ENCODE results near the gene PLEKHG4.

Gene PLEKHG4

GRCh38 chr16:67284699-67285646 lies 5.6 kb downstream of the PLEKHG4 start:
- no peak for DNase-seq (ENCODE audit: low read depth)

- DNase-seq (ENCODE audit: low read depth) = no peak
Measured at GRCh38 chr16:67286441-67287235, 7.3 kb downstream of the PLEKHG4 start.

DNA sequence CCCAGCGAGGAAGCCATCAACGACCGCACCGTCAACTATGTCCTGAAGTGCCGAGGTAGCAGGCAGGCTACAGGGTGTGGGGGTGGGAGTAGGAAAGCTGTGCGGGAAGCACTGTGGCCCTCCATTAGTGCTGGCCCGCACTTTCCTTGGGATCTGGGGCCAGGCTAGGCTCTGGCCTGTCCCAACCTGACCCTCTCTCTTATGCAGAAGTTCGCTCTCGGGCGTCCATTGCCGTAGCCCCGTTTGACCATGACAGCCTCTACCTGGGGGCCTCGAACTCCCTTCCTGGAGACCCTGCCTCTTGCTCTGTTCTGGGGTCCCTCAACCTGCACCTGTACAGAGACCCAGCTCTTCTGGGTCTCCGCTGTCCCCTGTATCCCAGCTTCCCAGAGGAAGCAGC lies 8.6 kb downstream of the PLEKHG4 start:
- DNase-seq (ENCODE audit: low read depth) = no peak

- DNase-seq (ENCODE audit: low read depth) = no peak
Measured at GRCh38 chr16:67291461-67291860, 12.1 kb downstream of the PLEKHG4 start.

DNA sequence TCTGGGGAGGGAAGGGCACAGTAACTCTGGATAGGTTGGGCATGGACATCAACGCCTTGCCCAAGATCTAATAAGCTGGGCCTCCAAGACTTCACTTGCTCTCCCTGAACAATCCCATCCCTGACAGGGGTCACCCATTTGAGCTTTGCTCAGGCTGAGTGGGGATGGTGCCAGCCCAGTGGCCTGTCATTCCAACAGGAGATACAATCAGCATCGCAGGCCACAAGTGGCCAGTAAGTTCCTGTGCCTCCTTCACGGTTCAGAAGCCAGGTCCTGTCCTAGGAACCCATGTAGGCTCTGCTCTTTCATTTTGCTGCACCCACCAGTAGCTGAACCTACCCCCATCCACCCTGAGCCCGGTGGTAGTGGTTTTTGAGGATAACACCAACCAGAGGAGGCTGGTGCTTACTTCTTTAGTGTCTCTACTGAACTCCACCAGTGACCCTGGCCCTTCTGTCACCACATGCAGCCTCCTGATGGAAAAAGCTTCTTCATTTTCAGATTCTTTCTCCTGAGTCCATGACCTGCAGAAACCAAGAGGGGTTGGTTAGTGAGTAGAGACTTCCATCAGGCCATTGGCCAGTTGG lies 14.9 kb downstream of the PLEKHG4 start:
- no peak for DNase-seq (ENCODE audit: low read depth)

GRCh38 chr16:67294938-67295361 lies 15.6 kb downstream of the PLEKHG4 start:
- DNase-seq (ENCODE audit: low read depth) = no peak

- no peak for DNase-seq (ENCODE audit: low read depth)
Measured at GRCh38 chr16:67296420-67296819, 17.1 kb downstream of the PLEKHG4 start.

DNA sequence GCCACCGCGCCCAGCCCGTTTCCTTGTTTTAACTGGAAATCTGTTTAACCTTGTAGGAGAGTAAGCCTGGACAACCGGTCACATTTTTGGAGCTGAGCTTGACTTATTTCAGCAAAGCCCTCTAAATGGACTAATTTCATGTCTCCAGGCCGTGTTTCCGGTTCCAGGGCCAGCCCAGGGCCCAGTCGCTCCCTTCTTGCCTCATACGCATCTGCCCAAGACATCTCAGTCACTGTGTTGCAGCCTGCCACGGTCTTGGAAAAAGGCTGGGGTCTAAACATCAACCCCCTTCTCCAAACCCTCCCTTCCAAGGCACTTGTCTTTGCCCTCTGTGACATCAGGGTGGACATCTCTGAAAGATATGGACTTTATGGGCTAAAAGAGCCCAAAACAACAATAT lies 18.9 kb downstream of the PLEKHG4 start:
- no peak for DNase-seq (ENCODE audit: low read depth)

GRCh38 chr16:67299269-67299668 lies 19.9 kb downstream of the PLEKHG4 start:
- no peak for DNase-seq (ENCODE audit: low read depth)

DNA sequence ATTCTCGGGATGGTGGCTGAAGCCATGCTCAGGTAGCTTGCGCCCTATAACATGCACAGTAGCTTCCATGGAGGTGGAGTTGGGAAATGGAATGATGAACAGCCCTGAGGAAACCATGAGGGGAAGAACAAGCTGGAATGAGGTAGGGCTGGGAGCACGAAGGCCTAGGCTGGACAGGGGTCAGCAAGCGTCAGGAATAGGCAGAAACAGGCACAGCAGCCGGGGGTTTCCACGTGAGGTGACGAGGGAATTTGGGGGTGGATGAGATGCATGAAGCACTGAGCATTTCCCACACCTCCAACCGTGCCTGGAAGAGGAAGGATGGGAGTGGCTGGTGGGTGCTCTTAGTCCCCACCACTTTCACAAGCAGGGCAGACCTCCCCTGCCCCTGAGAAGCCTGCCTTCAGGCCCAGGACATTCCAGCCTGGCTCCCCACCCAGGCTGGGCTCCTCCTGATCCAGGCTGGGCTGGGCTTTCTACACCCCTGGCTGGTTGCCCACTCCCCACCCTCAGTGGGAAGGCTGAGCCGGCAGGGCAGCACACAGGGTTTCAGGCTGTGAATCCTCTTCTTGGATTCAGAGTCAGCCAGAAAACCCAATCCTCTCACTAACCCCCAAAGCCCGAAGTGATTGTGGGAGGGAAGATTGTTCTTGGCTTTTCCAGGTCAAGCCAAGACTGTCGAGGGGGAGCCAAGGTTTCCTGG lies 21.9 kb downstream of the PLEKHG4 start:
- DNase-seq (ENCODE audit: low read depth) = no peak

DNA sequence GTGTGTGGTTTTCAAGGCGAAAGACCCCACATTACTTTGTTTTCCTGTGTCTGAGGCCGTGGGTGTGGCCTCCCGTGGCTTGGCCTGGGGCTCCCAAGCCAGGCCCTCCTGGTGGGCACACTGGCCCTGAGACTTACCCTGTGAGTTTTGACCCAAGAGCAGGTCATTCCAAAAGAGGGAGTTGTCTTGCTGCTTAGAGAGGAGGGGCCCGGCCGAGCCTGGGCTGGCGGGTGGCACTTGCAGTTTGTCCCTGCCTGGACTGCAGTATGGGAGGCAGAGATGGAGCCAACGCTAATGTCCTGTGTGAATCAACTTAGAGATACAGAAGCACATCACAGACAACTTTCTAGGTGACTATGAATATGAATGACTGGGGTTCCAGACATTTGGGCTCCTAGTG lies 22.7 kb downstream of the PLEKHG4 start:
- DNase-seq (ENCODE audit: low read depth) = no peak

GRCh38 chr16:67302970-67303369 lies 23.6 kb downstream of the PLEKHG4 start:
- DNase-seq (ENCODE audit: low read depth) = no peak

DNA sequence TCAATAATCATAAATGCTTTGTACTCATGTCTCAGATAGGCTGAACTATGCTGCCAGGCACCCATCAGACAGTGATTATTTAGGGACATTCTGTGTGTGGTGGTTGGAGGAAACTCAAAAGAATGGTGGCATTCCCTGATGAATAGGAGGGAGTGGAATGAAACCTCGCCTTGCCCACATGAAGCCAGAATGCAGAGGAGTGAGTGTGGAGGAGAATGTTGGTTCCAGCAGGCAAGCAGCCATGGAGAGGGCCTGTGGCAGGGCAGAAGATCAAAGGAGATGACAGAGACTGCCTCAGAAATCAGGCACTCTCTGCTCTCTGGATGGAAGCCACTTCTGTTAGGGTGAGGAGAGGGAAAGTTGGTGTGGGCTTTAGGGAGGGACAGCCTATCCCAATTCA lies 24.7 kb downstream of the PLEKHG4 start:
- no peak for DNase-seq (ENCODE audit: low read depth)

DNA sequence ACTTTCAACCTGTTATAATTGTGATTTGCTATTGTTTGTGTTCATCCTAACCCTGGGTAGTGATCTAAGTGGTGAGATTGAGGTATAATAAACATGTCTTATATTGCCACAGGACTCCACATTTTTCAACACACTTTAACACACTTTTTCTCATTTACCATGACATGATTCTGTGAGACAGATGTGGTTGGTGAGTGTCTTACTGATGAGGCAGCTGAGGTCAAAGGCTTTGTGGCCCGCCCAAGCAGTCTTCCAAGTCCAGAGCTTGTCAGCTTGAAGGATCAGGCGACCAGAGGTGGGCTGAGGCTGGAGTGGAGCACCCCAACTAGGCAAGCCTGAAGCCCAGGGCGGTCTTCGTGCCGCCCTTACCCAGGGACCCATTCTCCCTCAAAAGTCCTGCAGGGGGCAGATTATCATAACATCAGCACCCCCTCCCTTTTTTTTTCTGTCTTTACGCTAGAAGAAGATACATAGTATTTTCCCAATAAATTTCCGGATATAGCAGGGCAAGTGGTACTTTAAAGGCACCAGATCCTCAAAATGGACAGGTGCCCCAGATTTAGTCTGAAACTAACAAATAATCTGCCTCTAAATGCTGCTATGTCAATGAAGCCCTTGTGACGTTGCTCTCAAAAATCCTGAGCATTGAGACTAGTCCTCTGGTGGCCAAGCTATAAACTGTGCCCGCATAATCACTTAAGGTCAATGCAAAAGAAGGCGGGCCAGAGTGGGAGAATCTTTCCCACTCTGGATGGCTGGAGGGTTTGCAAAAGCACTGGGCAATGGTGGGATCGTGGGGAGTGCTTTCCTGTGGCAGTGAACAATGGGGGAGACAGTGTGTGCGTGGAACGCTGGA lies 26.1 kb downstream of the PLEKHG4 start:
- no peak for DNase-seq (ENCODE audit: low read depth)

GRCh38 chr16:67310561-67310960 lies 31.2 kb downstream of the PLEKHG4 start:
- no peak for DNase-seq (ENCODE audit: low read depth)

- DNase-seq (ENCODE audit: low read depth) = peak; percentile 100
Measured at GRCh38 chr16:67311607-67312488, 32.5 kb downstream of the PLEKHG4 start.

DNA sequence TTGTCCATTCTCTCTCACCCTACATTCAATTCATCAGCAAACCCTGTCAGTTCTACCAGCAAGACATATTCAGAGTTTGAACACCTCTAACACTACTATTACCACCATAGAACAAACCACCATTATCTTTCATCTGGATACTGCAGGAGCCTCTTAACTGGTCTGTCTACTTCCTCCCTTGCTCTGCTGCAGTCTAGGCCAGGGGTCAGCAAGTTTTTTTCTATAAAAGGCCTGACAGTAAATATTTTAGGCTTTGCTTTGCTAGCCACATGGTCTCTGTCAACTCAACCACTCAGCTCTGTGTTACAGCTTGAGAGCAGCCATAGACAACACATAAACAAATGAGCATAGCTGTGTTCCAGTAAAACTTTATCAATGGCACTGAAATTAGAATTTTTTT lies 33.4 kb downstream of the PLEKHG4 start:
- no peak for DNase-seq (ENCODE audit: low read depth)

DNA sequence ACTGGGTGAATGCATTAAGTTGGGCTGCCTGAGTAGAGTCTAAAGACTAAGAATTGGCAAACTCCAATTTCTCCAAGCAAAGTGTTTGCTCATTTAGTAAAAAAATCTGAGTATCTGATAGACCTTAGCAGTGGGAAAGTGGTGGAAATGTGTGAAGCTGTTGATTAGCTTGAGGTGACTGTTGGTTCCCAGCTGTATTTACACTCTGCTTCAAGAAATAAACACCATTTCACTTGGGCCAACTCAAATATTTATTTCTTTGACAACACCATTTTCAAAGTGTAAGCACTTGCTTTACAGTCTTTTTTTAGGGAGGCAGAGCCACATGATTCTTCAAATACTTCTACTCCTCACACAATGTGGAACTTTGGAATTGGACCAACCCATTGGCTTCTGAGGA lies 38.5 kb downstream of the PLEKHG4 start:
- DNase-seq (ENCODE audit: low read depth) = no peak

- no peak for DNase-seq (ENCODE audit: low read depth)
Measured at GRCh38 chr16:67326115-67326471, 46.8 kb downstream of the PLEKHG4 start.
